HG03520 (cell line): ENCODE data around the gene TTC6.

Experiments
- ATAC-seq: cut with Tn5 transposase; IDR thresholded peaks from one replicate; pipeline ENCODE4 v1.9.1; 2021; ENCODE audit warnings: mild to moderate bottlenecking, moderate library complexity; ENCODE audit not compliant: unreplicated experiment

The TTC6 gene

GRCh38 chr14:37595809-37596621 is 586 bp downstream of the TTC6 start:
- ATAC-seq, result no peak

- no peak for ATAC-seq
Observed at GRCh38 chr14:37596790-37597472, 1.5 kb downstream of the TTC6 start.

- no peak for ATAC-seq
Observed at GRCh38 chr14:37597538-37597913, 2.1 kb downstream of the TTC6 start.

- no peak for ATAC-seq
Observed at GRCh38 chr14:37597914-37598746, 2.7 kb downstream of the TTC6 start.

- no peak for ATAC-seq
Observed at GRCh38 chr14:37598747-37599506, 3.5 kb downstream of the TTC6 start.

- ATAC-seq, result no peak
Observed at GRCh38 chr14:37599507-37600368, 4.3 kb downstream of the TTC6 start.

- no peak for ATAC-seq
Observed at GRCh38 chr14:37600880-37601741, 5.7 kb downstream of the TTC6 start.

GRCh38 chr14:37601865-37602264 is 6.4 kb downstream of the TTC6 start:
- no peak for ATAC-seq

GRCh38 chr14:37602605-37603453 is 7.4 kb downstream of the TTC6 start:
- no peak for ATAC-seq

- ATAC-seq, result no peak
Observed at GRCh38 chr14:37603688-37604251, 8.3 kb downstream of the TTC6 start.

GRCh38 chr14:37606678-37607077 is 11.2 kb downstream of the TTC6 start:
- ATAC-seq, result no peak

GRCh38 chr14:37608649-37609048 is 13.2 kb downstream of the TTC6 start:
- no peak for ATAC-seq

- no peak for ATAC-seq
Observed at GRCh38 chr14:37610945-37611523, 15.6 kb downstream of the TTC6 start.

- ATAC-seq, result no peak
Observed at GRCh38 chr14:37615582-37616289, 20.3 kb downstream of the TTC6 start.

GRCh38 chr14:37616853-37617252 is 21.4 kb downstream of the TTC6 start:
- no peak for ATAC-seq

- ATAC-seq, result no peak
Observed at GRCh38 chr14:37617864-37618365, 22.5 kb downstream of the TTC6 start.
